Measurements from ENCODE around the gene NLRC3. TPM values are rescaled to one million over a fixed set of nuclear protein-coding genes. Genes with fewer than 3 reads are reported as not detected.

The NLRC3 gene, protein sequence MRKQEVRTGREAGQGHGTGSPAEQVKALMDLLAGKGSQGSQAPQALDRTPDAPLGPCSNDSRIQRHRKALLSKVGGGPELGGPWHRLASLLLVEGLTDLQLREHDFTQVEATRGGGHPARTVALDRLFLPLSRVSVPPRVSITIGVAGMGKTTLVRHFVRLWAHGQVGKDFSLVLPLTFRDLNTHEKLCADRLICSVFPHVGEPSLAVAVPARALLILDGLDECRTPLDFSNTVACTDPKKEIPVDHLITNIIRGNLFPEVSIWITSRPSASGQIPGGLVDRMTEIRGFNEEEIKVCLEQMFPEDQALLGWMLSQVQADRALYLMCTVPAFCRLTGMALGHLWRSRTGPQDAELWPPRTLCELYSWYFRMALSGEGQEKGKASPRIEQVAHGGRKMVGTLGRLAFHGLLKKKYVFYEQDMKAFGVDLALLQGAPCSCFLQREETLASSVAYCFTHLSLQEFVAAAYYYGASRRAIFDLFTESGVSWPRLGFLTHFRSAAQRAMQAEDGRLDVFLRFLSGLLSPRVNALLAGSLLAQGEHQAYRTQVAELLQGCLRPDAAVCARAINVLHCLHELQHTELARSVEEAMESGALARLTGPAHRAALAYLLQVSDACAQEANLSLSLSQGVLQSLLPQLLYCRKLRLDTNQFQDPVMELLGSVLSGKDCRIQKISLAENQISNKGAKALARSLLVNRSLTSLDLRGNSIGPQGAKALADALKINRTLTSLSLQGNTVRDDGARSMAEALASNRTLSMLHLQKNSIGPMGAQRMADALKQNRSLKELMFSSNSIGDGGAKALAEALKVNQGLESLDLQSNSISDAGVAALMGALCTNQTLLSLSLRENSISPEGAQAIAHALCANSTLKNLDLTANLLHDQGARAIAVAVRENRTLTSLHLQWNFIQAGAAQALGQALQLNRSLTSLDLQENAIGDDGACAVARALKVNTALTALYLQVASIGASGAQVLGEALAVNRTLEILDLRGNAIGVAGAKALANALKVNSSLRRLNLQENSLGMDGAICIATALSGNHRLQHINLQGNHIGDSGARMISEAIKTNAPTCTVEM
- under 0.01 and 0.07 TPM in 2 replicates for total RNA-seq

DNA sequence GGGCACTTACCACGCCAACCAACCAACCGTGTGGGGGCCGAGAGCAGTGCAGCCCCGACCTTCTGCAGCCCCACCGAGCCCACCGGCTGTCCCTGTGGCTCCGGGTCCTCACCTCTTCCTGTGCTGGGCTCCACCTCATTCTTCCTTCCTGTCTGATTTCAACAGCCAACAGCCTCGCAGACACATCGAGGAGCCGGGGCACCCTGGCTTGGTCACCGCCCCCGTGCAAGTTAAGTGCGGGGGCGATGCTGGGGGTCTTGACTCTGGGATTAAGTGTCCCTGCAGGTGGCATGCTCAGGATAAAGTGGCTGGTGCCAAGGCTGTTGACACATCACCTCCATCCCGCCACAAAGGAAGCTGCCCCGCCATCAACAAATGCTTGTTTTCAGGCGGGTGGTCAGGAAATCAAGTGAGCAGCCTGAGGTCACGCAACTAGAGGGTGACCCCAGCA is at the start of gene NLRC3:
TSS of gene NLRC3 (minus strand) at position 102 of the 451 bp plus-strand sequence. CDS start 12,367 bp downstream, outside the sequence.

DNA sequence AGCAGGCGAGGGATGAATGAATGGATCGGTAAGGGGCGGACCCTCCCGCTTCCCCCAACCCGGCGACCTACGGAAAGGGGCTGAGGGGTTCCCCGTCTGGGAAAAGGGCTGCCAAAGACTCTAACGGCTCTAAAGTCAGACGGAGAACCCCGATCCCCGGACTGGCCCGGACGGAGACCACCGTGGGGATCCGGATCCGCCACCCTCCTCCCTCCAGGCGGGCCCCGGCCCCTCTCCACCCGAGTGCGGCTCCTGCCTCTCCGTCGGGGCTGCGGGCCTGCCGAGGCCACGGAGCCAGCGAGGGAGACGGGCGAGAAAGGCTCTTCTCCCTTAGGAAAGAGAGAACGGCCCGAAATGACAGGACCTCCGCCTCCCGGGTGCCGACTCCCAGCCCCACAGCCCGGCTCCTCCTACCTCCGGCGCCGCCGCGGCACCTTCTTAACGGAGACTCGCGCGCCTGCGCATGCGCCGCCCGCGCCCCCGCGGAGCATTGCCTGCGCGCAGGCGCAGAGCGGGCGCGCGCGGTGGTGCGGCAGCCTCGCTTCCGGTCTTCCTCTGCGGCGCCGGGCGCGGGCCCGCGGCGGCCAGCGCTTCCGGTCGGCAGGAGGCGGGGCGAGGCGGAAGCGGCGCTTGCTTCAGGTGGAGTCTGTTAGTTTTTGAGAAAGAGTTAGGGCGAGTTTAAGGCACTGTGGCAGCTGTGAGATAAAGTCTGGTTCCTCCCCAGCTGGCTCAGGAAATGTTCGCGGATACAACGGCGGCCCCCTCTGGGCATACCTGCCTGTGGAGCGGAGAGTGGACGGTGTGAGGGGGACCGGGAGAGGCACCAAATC is 34.2 kb upstream of the NLRC3 start, which contains the start of gene SLX4:
TSS of gene SLX4 (minus strand) at position 461 of the 830 bp plus-strand sequence. CDS start 2,642 bp downstream, outside the sequence.

DNA sequence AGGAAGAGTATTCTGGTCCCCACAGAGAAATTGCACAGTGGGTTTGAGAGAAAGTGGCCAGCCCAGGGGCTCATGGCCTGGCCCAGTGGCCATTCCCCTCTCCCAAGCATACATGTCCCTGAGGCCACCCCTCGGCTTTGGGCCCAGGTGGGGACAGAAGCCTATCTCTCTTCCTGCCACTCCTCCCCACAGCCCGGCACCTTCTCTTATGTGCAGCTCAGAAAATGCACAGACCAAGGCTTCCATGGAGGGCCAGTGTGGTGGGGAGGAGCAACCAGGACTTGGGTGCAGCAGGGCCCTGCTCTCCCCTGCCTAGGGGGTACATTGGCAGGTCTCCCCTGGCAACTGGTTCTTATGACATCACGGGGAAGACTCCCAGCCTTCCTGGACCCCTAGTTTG is 82.0 kb downstream of the NLRC3 start, which contains the start of gene C16orf90:
TSS of gene C16orf90 (minus strand) at position 314 of the 400 bp plus-strand sequence. CDS start at position 246, 68 bp downstream.

Other genes with a start within 250 kb of the NLRC3 start
- gene OR2C1, start 221.5 kb downstream of the NLRC3 start, total RNA-seq, result not detected in 2 replicates
- 20.5 and 20.6 TPM in 2 replicates for gene ZSCAN32, start 176.4 kb downstream of the NLRC3 start, total RNA-seq
- gene ZNF174, start 176.2 kb downstream of the NLRC3 start, total RNA-seq, result 5.5 and 8.5 TPM in 2 replicates
- 2.7 and 4.6 TPM in 2 replicates for gene ZNF597, start 133.9 kb downstream of the NLRC3 start, total RNA-seq
- gene NAA60, start 133.7 kb downstream of the NLRC3 start, total RNA-seq, result 6.5 and 17.8 TPM in 2 replicates
- not detected in 2 replicates for gene C16orf90, start 81.9 kb downstream of the NLRC3 start, total RNA-seq
- 9.2 and 24.7 TPM in 2 replicates for gene CLUAP1, start 76.4 kb downstream of the NLRC3 start, total RNA-seq
- gene SLX4, start 34.2 kb upstream of the NLRC3 start, total RNA-seq, result 3.4 and 5.3 TPM in 2 replicates
- gene DNASE1, start 77.3 kb upstream of the NLRC3 start, total RNA-seq, result 6.8 and 19.4 TPM in 2 replicates
- gene TRAP1, start 140.1 kb upstream of the NLRC3 start, total RNA-seq, result 121 and 143 TPM in 2 replicates

Data from nasal cavity respiratory epithelium epithelial cell of viscerocranial mucosa (primary cell).